ENCODE measurements around the gene ST7.

DNA sequence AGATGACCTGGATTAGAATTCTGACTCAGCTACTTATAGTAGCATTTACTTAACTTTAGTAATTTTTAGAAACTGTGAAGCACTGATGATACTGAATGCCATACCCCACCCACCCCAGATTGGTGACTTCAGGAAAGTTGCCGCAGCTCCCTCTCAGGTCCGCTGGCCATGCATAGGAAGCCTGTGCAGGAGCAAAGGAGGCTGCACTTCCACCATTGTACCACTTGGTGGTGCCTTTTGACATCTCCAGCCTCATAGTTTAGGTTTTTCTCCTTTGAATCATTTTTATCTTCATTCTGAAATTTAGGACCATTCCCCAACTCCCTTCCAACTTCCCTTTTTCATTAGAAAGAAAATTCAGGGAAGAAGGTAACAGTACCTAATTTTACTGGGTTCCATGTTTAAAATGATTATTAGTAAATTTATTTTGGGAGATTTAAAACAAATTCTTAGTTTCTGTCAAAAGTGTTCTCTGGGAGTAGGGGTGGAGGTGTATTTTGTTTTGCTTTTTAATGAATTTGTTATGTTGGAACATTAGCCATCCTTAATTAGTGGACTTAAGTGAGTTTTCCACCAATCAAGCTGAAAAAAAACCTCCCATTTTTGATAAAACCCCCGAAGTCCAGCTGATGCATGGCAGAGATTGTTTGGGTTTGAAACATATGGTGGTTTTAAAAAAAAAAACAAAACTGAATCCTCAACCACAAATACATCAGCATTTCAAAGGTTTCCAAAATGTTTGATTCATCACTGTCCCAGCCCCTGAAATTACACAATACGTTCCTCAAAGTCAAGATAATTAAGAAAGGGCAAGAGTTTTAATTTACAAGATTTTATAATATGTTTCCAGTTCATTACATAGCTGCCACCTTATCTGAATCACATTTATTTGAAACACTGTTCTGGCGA, 259.9 kb downstream of the ST7 start:
- TF ChIP-seq MYC (IDR thresholded peaks at IDR 0.05; ENCODE audit: low read depth, low read length), result no peak
- TF ChIP-seq, protein P1, sequence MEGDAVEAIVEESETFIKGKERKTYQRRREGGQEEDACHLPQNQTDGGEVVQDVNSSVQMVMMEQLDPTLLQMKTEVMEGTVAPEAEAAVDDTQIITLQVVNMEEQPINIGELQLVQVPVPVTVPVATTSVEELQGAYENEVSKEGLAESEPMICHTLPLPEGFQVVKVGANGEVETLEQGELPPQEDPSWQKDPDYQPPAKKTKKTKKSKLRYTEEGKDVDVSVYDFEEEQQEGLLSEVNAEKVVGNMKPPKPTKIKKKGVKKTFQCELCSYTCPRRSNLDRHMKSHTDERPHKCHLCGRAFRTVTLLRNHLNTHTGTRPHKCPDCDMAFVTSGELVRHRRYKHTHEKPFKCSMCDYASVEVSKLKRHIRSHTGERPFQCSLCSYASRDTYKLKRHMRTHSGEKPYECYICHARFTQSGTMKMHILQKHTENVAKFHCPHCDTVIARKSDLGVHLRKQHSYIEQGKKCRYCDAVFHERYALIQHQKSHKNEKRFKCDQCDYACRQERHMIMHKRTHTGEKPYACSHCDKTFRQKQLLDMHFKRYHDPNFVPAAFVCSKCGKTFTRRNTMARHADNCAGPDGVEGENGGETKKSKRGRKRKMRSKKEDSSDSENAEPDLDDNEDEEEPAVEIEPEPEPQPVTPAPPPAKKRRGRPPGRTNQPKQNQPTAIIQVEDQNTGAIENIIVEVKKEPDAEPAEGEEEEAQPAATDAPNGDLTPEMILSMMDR (IDR thresholded peaks at IDR 0.05; ENCODE audit: low read depth, low read length), result peak; percentile 96
- TF ChIP-seq POLR2A (IDR thresholded peaks at IDR 0.05; ENCODE audit: extremely low read depth, insufficient read length), result no peak
